CD4-positive, alpha-beta T cell treated with Interferon gamma for 1 hour (primary cell): ENCODE data around the gene MRPL38.

Experiments
- DNase-seq: peaks from one replicate; pipeline ENCODE4 v3.0.0-alpha.2; 2020

MRPL38 gene

GRCh38 chr17:75917917-75918445 lies 13.3 kb upstream of the MRPL38 start:
- DNase-seq, result no peak

- DNase-seq, result no peak
Measured at GRCh38 chr17:75917141-75917916, 12.6 kb upstream of the MRPL38 start.

- DNase-seq, result no peak
Measured at GRCh38 chr17:75915268-75915667, 10.6 kb upstream of the MRPL38 start.

- no peak for DNase-seq
Measured at GRCh38 chr17:75914643-75915267, 10.1 kb upstream of the MRPL38 start.

GRCh38 chr17:75913537-75914210 lies 9.0 kb upstream of the MRPL38 start:
- no peak for DNase-seq

GRCh38 chr17:75910699-75911098 lies 6.0 kb upstream of the MRPL38 start:
- no peak for DNase-seq

GRCh38 chr17:75909812-75910274 lies 5.2 kb upstream of the MRPL38 start:
- no peak for DNase-seq

- no peak for DNase-seq
Measured at GRCh38 chr17:75909051-75909811, 4.5 kb upstream of the MRPL38 start.

- DNase-seq, result no peak
Measured at GRCh38 chr17:75908201-75908600, 3.5 kb upstream of the MRPL38 start.

GRCh38 chr17:75906143-75906884 lies 1.6 kb upstream of the MRPL38 start:
- no peak for DNase-seq

GRCh38 chr17:75902406-75902805 lies 2.3 kb downstream of the MRPL38 start:
- no peak for DNase-seq

- DNase-seq, result no peak
Measured at GRCh38 chr17:75901727-75902126, 3.0 kb downstream of the MRPL38 start.

GRCh38 chr17:75900691-75901533 lies 3.8 kb downstream of the MRPL38 start:
- no peak for DNase-seq

GRCh38 chr17:75899767-75900468 lies 4.8 kb downstream of the MRPL38 start:
- DNase-seq, result no peak

GRCh38 chr17:75899353-75899752 lies 5.3 kb downstream of the MRPL38 start:
- DNase-seq, result no peak

- DNase-seq, result no peak
Measured at GRCh38 chr17:75898791-75899190, 5.9 kb downstream of the MRPL38 start.

GRCh38 chr17:75898065-75898464 lies 6.6 kb downstream of the MRPL38 start:
- no peak for DNase-seq

GRCh38 chr17:75897160-75898019 lies 7.3 kb downstream of the MRPL38 start:
- DNase-seq, result no peak

- DNase-seq, result peak; percentile 80
Measured at GRCh38 chr17:75896415-75897159, 8.1 kb downstream of the MRPL38 start, which contains the start of gene TRIM65. TRIM65 (minus strand) TSS chr17:75896951; CDS start chr17:75896937, 14 bp downstream.
